Stomach (tissue), 4 donors: ENCODE measurements around the gene CHST11.

Source experiments
- EP300 ChIP-seq: sonication (generic); formaldehyde crosslinking; IDR thresholded peaks from one replicate; pipeline ENCODE4 v1.6.1; 2017; ENCODE audit warnings: antibody characterized with exemption
- POLR2A ChIP-seq, 4 donors: fragments of 450-650 bp; IDR thresholded peaks; one replicate each; pipeline ENCODE4 v1.6.1; 2016; ENCODE audit warnings: antibody characterized with exemption in 4 of 4, control low read depth in 2 of 4, mild to moderate bottlenecking in 1 of 4, moderate library complexity in 1 of 4
- POLR2AphosphoS5 ChIP-seq, 3 donors: sonication (generic); formaldehyde crosslinking; IDR thresholded peaks; one replicate each; pipeline ENCODE4 v1.6.1; 2016; ENCODE audit warnings: antibody characterized with exemption in 3 of 3
- TF ChIP-seq, protein P1 (sequence below), 7 experiments: fragments of 450-650 bp in 4 of 7; fragments of 200-600 bp in 3 of 7; sonication (generic) in 3 of 7; IDR thresholded peaks; one replicate each; pipeline ENCODE4 v1.5.1; 2016 to 2019; ENCODE audit warnings: antibody characterized with exemption in 7 of 7, control low read depth in 2 of 7, mild to moderate bottlenecking in 1 of 7

DNA sequence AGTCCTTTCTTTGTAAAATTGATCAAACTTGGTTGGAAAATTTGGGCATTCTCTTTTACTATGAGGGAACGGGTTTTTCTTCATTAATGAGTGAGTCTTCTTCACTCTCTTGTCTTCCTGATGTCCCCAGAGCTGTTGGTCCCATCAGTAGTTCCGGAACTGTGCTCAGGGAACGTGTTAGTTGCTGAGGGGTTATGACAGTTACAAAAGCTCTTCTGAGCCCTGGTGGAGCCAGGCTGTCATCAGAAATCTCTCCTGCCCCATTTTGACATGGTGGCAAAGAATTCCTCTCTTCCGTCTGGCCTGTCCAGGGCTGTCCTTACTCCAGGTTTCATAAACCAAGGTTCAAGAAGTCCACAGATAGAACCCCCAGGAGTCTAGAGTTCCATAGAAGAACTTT, 292.8 kb downstream of the CHST11 start:
- TF ChIP-seq, protein P1, sequence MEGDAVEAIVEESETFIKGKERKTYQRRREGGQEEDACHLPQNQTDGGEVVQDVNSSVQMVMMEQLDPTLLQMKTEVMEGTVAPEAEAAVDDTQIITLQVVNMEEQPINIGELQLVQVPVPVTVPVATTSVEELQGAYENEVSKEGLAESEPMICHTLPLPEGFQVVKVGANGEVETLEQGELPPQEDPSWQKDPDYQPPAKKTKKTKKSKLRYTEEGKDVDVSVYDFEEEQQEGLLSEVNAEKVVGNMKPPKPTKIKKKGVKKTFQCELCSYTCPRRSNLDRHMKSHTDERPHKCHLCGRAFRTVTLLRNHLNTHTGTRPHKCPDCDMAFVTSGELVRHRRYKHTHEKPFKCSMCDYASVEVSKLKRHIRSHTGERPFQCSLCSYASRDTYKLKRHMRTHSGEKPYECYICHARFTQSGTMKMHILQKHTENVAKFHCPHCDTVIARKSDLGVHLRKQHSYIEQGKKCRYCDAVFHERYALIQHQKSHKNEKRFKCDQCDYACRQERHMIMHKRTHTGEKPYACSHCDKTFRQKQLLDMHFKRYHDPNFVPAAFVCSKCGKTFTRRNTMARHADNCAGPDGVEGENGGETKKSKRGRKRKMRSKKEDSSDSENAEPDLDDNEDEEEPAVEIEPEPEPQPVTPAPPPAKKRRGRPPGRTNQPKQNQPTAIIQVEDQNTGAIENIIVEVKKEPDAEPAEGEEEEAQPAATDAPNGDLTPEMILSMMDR (IDR thresholded peaks at IDR 0.05), result no peak
- no peak for TF ChIP-seq POLR2AphosphoS5 (IDR thresholded peaks at IDR 0.05)
- no peak for TF ChIP-seq POLR2A (IDR thresholded peaks at IDR 0.05)
- TF ChIP-seq EP300, result no peak
